KMS-11 (cell line): ENCODE measurements around the gene PLB1.

Source experiments
- H2AFZ ChIP-seq: fragments of 200-600 bp; sonication (generic); 2 replicates; pipeline ENCODE4 v1.6.1; 2016; ENCODE audit warnings: antibody characterized with exemption, mixed run types, low read depth
- H3K27ac ChIP-seq: fragments of 200-600 bp; sonication (generic); 2 replicates; pipeline ENCODE4 v1.6.1; 2016; ENCODE audit warnings: mild to moderate bottlenecking, mixed run types
- H3K27me3 ChIP-seq: fragments of 200-600 bp; sonication (generic); 2 replicates; pipeline ENCODE4 v1.6.1; 2017; ENCODE audit warnings: mild to moderate bottlenecking, low read depth, mixed run types, moderate library complexity; ENCODE audit not compliant: insufficient read depth
- H3K36me3 ChIP-seq: fragments of 200-600 bp; sonication (generic); 2 replicates; pipeline ENCODE4 v1.6.1; 2017; ENCODE audit warnings: mild to moderate bottlenecking, mixed run types; ENCODE audit not compliant: insufficient read depth
- H3K4me1 ChIP-seq: fragments of 200-600 bp; sonication (generic); 2 replicates; pipeline ENCODE4 v1.6.1; 2016; ENCODE audit warnings: mild to moderate bottlenecking, low read depth, mixed run types; ENCODE audit not compliant: poor library complexity, severe bottlenecking
- H3K4me2 ChIP-seq: fragments of 200-600 bp; sonication (generic); 2 replicates; pipeline ENCODE4 v1.7.0; 2016; ENCODE audit warnings: mild to moderate bottlenecking, mixed run types
- H3K4me3 ChIP-seq: fragments of 200-600 bp; sonication (generic); IDR thresholded peaks from 2 replicates; pipeline ENCODE4 v1.6.1; 2017; ENCODE audit warnings: low read depth, low read length, mixed read lengths; ENCODE audit not compliant: insufficient read depth
- H3K79me2 ChIP-seq: fragments of 200-600 bp; sonication (generic); 2 replicates; pipeline ENCODE4 v1.6.1; 2016; ENCODE audit warnings: low read depth, mixed run types; ENCODE audit not compliant: insufficient read depth
- H3K9ac ChIP-seq: fragments of 200-600 bp; sonication (generic); 2 replicates; pipeline ENCODE4 v1.6.1; 2016; ENCODE audit warnings: mild to moderate bottlenecking, mixed run types
- H4K20me1 ChIP-seq: fragments of 200-600 bp; sonication (generic); 2 replicates; pipeline ENCODE4 v1.6.1; 2016; ENCODE audit warnings: mild to moderate bottlenecking, mixed run types; ENCODE audit not compliant: insufficient read depth
- CTCF ChIP-seq: fragments of 200-600 bp; sonication (generic); conservative IDR thresholded peaks from 2 replicates; pipeline ENCODE4 v1.6.1; 2017; ENCODE audit warnings: low read depth, mild to moderate bottlenecking, antibody characterized with exemption, low read length, moderate library complexity, mixed read lengths

Gene PLB1

GRCh38 chr2:28658369-28658768 is 162.5 kb downstream of the PLB1 start:
- H2AFZ ChIP-seq = no peak overlapping the region
- H3K36me3 ChIP-seq = no peaks in the 10 kb centered on the region
- H3K27ac ChIP-seq = no peak overlapping the region
- H3K27me3 ChIP-seq = no peaks in the 10 kb centered on the region
- no peak overlapping the region for H3K4me2 ChIP-seq
- H3K4me3 ChIP-seq = no peak overlapping the region
- no peaks in the 10 kb centered on the region for H3K79me2 ChIP-seq
- no peaks in the 10 kb centered on the region for H3K4me1 ChIP-seq
- no peak overlapping the region for H3K9ac ChIP-seq
- H4K20me1 ChIP-seq = no peaks in the 10 kb centered on the region
- no peak for TF ChIP-seq CTCF

GRCh38 chr2:28659127-28659526 is 163.3 kb downstream of the PLB1 start:
- H3K4me3 ChIP-seq = no peak overlapping the region
- no peaks in the 10 kb centered on the region for H3K79me2 ChIP-seq
- H2AFZ ChIP-seq = no peak overlapping the region
- H3K27me3 ChIP-seq = no peaks in the 10 kb centered on the region
- no peak overlapping the region for H3K27ac ChIP-seq
- H3K4me2 ChIP-seq = no peak overlapping the region
- no peaks in the 10 kb centered on the region for H3K4me1 ChIP-seq
- no peaks in the 10 kb centered on the region for H4K20me1 ChIP-seq
- H3K36me3 ChIP-seq = no peaks in the 10 kb centered on the region
- no peak for TF ChIP-seq CTCF
- H3K9ac ChIP-seq = no peak overlapping the region

GRCh38 chr2:28661589-28662001 is 165.7 kb downstream of the PLB1 start:
- Histone ChIP-seq H3K27me3 (no peaks in the 10 kb centered on the region), H3K4me2 (no peak overlapping the region), H2AFZ (no peak overlapping the region), H3K36me3 (no peaks in the 10 kb centered on the region), H3K79me2 (no peaks in the 10 kb centered on the region), H3K27ac (no peak overlapping the region), H3K9ac (no peak overlapping the region), H3K4me1 (no peaks in the 10 kb centered on the region), H4K20me1 (no peaks in the 10 kb centered on the region), H3K4me3 (no peak overlapping the region)
- TF ChIP-seq CTCF = no peak

- H3K9ac ChIP-seq = no peak overlapping the region
- H3K36me3 ChIP-seq = no peaks in the 10 kb centered on the region
- no peak overlapping the region for H3K27ac ChIP-seq
- H3K27me3 ChIP-seq = no peaks in the 10 kb centered on the region
- H3K4me3 ChIP-seq = no peak overlapping the region
- H3K4me1 ChIP-seq = no peaks in the 10 kb centered on the region
- no peak for TF ChIP-seq CTCF
- H3K79me2 ChIP-seq = no peaks in the 10 kb centered on the region
- H3K4me2 ChIP-seq = no peak overlapping the region
- H4K20me1 ChIP-seq = no peaks in the 10 kb centered on the region
- no peak overlapping the region for H2AFZ ChIP-seq
Measured at GRCh38 chr2:28662044-28662443, 166.2 kb downstream of the PLB1 start.
